Measurements from ENCODE around the gene BCL7B.
"Not testable (repeated sequence)": the region's sequence is repeated elsewhere in the genome, so short reads cannot be mapped to it uniquely, and the experiment has no call there.

The BCL7B gene

DNA sequence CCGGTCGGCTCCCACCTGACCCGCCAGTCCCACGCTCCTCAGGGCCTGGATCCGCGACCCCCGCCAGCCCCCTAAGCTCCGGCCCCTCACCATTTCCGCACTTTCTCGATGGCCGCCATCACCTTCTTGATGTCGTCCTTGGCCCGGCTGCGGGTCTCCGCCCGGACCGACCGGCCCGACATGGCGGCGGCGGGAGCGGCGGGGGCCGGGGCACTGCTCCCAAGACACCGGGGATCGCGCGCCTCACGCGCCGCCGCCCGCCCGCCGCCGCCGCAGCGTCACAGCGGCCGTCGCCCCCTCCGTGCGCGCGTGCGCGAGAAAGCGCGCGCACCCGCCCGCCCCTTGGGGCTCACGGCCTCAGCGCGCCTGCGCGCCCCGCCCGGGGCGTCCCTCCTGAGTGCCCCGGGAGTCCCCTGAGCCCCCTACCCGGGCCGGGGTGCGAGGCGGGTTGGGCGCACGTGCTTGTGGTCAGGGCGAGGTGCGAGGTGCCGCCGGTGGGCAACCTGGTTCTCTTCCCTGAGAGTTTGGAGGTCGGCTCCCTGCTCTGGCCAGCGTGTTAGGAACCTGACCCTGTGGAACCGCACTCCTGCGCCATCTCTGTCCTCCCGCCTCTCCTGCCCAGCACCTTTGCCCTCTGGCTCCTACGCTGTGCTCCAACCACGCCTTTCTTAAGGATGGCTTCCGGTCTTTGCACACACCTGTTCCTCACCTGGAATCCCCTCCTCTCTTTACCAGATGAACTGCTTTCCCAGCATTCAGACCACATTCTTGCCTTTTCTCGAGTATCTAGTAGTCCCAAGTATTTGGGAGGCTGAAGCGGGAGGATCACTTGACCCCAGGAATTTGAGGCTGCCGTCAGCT lies at the start of gene BCL7B:
TSS of gene BCL7B (minus strand) at position 294 of the 861 bp plus-strand sequence. CDS start at position 182, 112 bp downstream.
- peak; percentile 90 for DNase-seq

- no peak for DNase-seq
Observed at GRCh38 chr7:73605601-73606220, 48.2 kb upstream of the BCL7B start.

DNA sequence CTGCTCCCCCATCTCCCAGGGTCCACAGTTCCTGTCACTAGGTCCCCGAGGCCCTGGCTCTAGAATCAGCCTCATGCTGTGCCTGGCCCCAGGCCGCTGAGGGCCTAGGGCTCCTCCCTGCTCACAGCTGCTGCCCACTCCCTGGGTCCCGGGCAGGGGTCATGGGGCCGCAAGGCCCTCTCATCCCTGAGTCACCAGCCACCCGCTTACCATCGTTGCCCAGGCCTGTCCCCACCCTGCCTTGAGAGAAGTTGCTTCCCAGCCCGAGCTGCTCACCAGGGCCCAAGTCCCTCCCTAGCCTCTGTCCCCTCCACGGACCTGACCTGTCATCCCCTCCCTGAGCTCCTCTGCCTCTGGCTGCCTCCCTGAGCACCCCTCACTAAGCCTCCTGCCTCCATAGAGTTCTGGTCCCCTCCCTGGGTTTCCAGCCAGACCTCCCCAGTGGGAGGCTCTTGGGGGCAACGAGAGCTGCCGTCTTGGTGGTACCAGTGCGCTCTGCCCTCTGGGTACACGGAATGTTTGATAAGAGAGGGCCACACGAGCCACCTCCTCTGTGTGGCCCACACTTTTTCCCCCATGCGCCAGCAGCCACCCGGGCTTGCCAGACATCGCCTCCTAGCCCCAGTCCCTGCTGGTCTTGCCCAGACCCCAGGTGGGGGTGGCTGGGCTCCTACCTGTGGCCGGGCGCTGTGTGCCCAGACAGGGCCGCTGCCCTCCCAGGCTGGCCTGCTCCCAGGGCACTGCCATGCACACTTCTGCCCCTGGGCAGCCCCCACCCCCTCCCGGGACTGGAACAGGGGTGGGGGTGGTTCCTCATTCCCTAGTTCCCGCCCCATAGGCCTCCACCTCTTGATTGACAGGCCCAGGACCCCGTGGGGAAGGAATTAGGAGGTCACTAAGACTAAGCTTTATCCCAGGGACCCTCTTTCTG lies 45.5 kb upstream of the BCL7B start:
- DNase-seq = no peak

- DNase-seq = no peak
Observed at GRCh38 chr7:73599916-73600315, 42.4 kb upstream of the BCL7B start.

GRCh38 chr7:73599151-73599882 lies 41.8 kb upstream of the BCL7B start:
- DNase-seq = no peak

DNA sequence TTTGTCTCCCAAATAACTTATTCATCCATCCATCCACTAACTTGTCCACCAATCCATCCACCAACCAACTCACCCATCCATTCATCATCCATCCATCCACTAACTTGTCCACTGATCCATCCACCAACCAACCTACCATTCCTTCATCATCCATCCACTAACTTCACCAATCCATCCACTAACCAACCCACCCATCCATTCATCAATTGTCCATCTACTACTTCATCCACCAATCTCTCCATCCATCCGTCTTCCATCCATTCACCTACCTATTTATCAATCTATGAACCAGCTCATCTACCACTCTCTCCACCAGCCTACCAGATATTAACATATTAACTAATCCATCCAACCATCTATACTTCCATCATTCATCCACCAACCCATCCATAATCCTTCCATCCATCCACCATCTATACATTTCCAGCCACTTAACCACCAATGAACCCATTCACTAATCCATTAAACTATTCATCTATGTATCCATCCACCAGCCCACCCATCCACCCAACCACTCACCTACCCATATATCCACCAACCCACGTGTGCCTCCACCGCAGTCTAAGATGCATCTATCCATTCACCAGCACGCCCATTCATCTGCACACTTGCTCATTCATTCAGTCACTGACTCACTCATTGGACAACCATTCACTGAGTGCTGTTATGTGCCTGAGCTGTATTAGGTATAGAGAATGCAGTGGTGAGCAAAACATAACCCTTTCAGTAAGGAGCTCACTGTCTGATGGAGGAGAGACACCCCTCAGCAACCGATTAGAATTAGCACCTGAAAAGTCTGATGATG lies 40.7 kb upstream of the BCL7B start:
- DNase-seq = no peak

DNA sequence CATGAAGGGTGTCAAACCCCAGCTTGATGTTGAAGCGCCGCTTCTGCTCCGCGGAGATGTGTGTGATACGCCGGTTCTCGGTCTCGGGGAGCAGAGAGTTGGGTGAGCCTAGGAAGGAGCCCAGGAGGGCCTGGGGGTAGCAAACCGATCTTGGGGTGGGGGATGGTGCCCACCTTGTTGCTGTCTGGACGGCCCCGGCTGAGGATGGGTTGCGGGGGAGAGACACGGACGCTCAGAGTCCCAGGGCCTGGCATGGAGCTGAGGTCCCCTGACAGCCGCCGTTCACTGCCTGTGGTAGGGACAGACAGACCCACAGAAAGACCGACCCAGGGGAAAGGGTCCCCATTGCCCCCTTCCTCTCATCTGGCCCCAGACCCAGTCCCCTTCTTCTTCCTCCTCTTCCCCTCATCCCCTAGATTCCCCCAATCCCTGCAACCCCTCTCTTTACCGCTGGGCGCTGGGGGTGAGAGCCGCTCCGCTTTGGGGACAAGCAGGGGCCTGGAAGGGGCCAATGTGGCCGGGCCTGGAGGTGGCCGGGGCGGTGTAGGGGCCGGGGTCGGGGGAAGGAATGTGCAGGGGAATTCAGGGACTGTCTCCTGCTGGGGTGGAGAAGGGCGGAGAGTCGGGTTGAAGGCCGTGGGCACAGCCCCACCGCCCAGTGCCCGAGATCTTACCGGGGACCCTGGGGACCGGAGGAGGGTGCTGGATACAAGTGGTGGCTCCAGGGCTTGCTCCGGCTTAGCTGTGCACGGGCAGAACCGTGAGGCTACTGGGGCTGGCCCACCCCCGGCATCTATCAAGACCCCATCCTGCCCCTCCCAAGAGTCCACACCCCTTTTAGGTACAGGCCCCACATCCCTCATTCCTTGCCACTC lies 38.9 kb upstream of the BCL7B start:
- no peak for DNase-seq

GRCh38 chr7:73595358-73595757 lies 37.9 kb upstream of the BCL7B start:
- no peak for DNase-seq

- no peak for DNase-seq
Observed at GRCh38 chr7:73593207-73594045, 35.9 kb upstream of the BCL7B start.

DNA sequence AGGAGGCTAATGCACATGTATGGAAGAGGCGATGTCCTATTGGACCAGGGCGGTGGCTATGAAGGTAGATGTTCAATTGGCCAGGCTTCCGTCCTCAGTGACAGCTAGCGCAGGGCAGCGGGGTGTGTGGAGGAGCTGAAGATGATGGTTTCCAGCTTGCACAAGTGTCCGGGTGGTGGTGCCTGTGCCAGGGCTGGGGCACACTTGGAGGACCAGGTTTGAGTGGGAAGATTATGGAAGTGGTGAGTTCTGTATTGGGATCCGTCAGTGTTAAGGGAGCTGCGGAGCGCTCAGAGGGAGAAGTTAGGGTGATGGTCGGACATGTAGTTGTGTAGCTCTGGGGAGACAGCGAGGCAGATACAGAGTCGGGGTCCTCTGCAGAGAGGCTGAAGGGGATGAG lies 29.4 kb upstream of the BCL7B start:
- DNase-seq = no peak

- DNase-seq = no peak
Observed at GRCh38 chr7:73585196-73585595, 27.7 kb upstream of the BCL7B start.

DNA sequence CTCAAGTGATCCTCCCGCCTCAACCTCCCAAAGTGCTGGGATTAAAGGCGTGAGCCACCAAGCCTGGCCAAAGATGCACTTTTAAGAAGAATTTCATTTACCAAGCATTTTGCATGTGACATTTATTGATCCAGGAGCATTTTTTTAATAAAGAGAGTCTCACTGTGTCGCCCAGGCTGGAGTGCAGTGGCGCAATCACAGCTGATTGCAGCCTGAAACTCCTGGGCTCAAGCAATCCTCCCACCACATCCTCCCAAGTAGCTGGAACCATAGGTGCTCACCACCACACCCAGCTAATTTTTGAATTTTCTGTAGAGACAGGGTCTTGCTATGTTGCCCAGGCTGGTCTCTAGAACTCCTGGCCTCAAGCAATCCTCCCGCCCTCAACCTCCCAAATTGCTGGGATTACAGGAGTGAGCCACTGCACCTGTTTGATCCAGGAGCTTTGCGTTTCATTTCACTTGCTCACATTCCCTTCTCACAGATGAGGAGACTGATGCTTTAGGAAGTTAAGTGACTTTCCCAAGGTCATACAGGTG lies 25.2 kb upstream of the BCL7B start:
- no peak for DNase-seq

GRCh38 chr7:73581006-73581405 lies 23.5 kb upstream of the BCL7B start:
- DNase-seq = not testable (repeated sequence)

DNA sequence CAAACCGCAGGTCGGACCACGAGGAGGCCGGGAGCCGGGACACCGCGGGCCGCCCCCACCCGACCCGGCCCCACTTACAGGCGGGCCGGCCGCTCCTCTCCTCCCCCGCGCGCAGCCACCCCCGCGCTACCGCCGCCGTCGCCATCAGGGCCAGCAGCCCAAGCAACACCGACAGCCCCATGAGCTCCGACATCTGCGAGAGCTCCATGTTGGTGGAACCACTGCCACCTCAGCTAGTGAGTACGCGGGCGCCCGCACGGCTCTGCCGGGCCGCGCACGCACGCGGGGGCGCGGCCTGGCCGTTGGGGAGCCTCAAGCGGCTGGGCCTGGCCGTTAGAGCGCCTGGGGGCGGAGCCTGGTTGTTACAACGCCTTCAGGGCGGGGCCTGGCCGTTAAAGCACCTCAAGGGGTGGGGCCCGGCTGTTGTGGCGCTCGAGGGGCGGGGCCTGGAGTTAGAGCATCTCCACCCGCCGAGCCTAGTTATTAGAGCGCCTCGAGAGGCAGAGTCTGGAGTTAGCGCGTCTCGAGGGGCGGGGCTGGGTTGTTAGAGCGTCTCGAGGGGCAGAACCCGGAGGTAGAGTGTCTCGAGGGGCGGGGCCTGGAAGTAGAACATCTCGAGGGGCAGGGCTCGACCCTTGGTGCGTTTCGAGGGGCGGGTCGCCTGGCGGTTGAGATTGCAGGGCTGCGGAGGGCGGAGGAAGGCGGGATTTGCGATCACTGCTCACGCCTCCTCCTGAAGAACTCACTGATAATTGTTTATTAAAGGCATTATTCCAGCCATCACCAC lies 21.0 kb upstream of the BCL7B start, which contains the start of gene TBL2:
TSS of gene TBL2 (minus strand) at position 238 of the 787 bp plus-strand sequence. CDS start at position 208, 30 bp downstream.
- DNase-seq = peak; percentile 100

- DNase-seq = peak; percentile 45
Observed at GRCh38 chr7:73577627-73578341, 20.3 kb upstream of the BCL7B start.

DNA sequence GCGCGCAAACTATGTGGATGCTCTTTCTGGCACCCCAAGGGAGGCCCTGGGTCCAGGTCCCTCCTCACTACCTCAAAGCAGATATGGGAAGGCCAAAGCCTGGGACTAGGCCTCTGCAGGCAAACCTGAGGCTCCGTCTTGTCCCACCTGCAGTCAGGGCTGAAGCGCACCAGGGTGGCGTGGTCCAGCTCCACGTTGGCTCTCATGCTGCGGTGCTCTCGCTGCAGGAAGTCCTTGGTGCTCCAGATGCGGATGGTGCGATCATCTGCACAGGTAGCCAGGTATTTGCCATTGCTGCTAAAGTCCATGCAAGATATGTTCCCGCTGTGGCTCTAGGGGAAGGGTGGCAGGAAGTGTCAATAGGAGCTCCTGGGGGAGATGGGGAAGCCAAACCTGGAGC lies 16.3 kb upstream of the BCL7B start:
- no peak for DNase-seq

DNA sequence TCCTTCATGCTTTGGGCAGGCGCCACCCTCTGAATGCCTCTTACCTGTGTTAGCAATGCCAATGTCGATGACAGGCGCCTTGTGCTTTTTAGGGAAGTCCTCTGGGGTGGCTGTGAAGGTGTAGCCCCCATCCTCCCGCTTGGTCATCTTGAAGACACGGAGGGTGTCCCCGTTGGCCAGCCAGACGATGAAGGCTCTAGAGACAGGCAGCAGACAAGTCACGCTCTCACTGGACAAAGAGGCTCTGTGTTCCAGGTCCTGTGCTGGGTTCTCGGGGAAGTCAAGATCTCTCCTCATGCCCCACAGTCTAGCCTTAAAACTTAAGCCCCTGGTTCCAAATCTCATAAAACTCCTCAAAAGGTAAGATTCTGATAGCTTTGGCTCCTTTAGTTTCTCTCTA lies 15.8 kb upstream of the BCL7B start:
- no peak for DNase-seq

- no peak for DNase-seq
Observed at GRCh38 chr7:73572767-73573186, 15.3 kb upstream of the BCL7B start.
